ENCODE measurements around the gene LIN7A.

Gene LIN7A

DNA sequence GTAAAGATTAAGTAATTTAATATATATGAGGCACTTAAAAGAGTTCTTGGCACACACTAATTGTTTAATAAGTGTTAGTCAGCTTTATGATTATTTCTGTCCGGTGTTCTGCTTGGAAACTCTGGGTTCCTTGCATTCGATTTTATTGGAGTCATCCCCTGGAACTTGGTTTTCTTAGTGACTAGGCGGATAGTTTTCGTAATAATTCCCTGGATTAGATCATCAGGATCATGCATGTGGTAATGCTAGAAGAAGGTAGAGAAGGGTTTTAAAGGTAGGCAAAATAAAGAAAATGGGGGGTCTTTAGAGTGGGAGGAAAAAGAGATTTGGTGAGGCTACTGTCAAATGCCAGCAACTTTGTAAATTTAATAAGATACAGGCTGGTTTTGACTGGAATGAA is 132.6 kb downstream of the LIN7A start:
- Histone ChIP-seq H3K4me2 (ENCODE audit: low read length) (no peak overlapping the region), H4K20me1 (ENCODE audit: insufficient read depth, low read length) (no peaks in the 10 kb centered on the region), H3K36me3 (replicated peaks; ENCODE audit: low read depth, low read length) (no peaks in the 10 kb centered on the region), H3K9me3 (ENCODE audit: insufficient read depth, low read length) (no peaks in the 10 kb centered on the region), H3K9ac (ENCODE audit: low read length) (no peak overlapping the region), H3K4me3 (ENCODE audit: low read length) (no peak overlapping the region), H3K4me1 (ENCODE audit: low read length) (peaks cover 7% of the 10 kb centered on the region), H2AFZ (ENCODE audit: low read depth, low read length) (no peak overlapping the region), H3K27me3 (ENCODE audit: low read depth, low read length) (no peaks in the 10 kb centered on the region), H3K27ac (ENCODE audit: low read length) (no peak overlapping the region), H3K79me2 (ENCODE audit: low read length) (no peaks in the 10 kb centered on the region)
- TF ChIP-seq EZH2phosphoT487 (IDR thresholded peaks at IDR 0.05; ENCODE audit: low read depth), result no peak
- TF ChIP-seq, protein P1, sequence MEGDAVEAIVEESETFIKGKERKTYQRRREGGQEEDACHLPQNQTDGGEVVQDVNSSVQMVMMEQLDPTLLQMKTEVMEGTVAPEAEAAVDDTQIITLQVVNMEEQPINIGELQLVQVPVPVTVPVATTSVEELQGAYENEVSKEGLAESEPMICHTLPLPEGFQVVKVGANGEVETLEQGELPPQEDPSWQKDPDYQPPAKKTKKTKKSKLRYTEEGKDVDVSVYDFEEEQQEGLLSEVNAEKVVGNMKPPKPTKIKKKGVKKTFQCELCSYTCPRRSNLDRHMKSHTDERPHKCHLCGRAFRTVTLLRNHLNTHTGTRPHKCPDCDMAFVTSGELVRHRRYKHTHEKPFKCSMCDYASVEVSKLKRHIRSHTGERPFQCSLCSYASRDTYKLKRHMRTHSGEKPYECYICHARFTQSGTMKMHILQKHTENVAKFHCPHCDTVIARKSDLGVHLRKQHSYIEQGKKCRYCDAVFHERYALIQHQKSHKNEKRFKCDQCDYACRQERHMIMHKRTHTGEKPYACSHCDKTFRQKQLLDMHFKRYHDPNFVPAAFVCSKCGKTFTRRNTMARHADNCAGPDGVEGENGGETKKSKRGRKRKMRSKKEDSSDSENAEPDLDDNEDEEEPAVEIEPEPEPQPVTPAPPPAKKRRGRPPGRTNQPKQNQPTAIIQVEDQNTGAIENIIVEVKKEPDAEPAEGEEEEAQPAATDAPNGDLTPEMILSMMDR (IDR thresholded peaks at IDR 0.05; ENCODE audit: low read depth, low read length), result no peak

DNA sequence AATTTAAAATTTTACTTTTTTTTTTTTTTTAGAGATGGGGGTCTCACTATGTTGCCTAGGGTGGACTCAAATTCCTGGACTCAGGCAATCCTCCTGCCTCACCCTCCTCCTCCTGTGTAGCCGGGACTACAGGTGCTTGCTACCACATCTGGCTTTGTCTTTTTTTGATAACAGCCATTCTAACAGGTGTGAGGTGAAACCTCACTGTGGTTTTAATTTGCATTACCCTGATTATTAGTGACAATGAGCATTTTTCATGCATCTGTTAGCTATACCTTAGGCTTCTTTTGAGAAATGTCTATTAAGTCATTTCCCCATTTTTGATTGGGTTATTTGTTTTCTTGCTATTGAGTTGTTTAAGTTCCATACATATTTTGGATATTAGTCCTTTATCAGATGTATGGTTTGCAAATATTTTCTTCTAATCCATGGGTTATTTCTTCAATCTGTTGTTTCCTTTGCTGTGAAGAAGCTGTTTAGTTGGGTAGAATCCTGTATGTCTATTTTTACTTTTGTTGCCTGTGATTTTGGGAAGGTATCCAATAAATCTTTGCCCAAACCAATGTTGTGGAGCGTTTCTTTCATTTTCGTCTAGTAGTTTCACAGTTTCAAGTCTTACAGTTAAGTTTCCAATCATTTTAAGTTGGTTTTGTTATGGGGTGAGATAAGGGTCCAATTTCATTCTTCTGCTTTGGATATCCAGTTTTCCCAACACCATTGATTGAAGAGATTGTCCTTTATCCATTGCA is 134.9 kb downstream of the LIN7A start:
- Histone ChIP-seq H3K27me3 (ENCODE audit: low read depth, low read length) (no peaks in the 10 kb centered on the region), H4K20me1 (ENCODE audit: insufficient read depth, low read length) (no peaks in the 10 kb centered on the region), H3K9ac (ENCODE audit: low read length) (no peak overlapping the region), H3K79me2 (ENCODE audit: low read length) (no peaks in the 10 kb centered on the region), H3K4me3 (ENCODE audit: low read length) (no peak overlapping the region), H3K9me3 (ENCODE audit: insufficient read depth, low read length) (no peaks in the 10 kb centered on the region), H3K27ac (ENCODE audit: low read length) (no peak overlapping the region), H3K4me2 (ENCODE audit: low read length) (no peak overlapping the region), H3K4me1 (ENCODE audit: low read length) (peaks cover 3% of the 10 kb centered on the region), H2AFZ (ENCODE audit: low read depth, low read length) (no peak overlapping the region), H3K36me3 (replicated peaks; ENCODE audit: low read depth, low read length) (no peaks in the 10 kb centered on the region)
- no peak for TF ChIP-seq EZH2phosphoT487 (IDR thresholded peaks at IDR 0.05; ENCODE audit: low read depth)
- TF ChIP-seq, protein P1 (IDR thresholded peaks at IDR 0.05; ENCODE audit: low read depth, low read length), result no peak

DNA sequence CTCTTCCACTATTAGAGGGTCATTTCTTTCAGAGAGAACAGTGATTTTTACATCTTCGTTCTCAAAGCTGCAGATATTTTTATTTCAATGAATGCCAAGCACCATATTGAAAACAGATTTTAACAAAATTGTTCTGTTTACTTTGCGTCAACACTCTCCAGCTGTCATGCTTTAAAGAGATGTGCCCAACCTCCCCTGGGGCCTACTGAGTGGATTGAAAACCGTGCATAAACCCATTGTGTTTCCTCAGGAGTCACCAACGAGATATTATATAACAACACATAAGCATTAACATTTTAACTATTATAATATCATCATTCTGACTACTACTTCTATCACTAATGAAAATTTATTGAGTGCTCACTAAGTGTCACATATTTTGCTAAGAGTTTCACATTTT is 139.5 kb downstream of the LIN7A start:
- H3K79me2 ChIP-seq (ENCODE audit: low read length), result no peaks in the 10 kb centered on the region
- H3K4me1 ChIP-seq (ENCODE audit: low read length), result no peaks in the 10 kb centered on the region
- no peaks in the 10 kb centered on the region for H3K27me3 ChIP-seq (ENCODE audit: low read depth, low read length)

DNA sequence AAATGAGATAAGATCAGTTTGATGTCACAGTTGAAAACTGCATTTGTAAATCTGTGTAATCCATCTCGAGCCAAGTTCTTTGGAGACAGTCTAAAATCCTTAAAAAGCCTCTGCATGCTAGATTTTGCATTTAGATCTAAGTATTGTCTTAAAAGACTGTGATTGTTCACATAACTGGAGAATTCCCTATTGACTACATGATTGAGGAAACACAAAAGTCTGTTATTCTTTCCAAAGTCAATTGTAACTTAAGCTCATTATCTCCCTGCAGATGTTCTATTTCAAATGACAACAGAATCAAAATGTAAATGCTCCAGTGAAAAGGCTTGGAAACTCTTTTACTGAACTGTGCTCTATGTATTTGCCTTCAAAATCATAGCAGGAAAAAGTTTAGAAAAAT is 143.2 kb downstream of the LIN7A start:
- no peak overlapping the region for H3K4me2 ChIP-seq (ENCODE audit: low read length)
- no peaks in the 10 kb centered on the region for H4K20me1 ChIP-seq (ENCODE audit: insufficient read depth, low read length)
- TF ChIP-seq, protein P1 (IDR thresholded peaks at IDR 0.05; ENCODE audit: low read depth, low read length), result no peak
- no peak for TF ChIP-seq EZH2phosphoT487 (IDR thresholded peaks at IDR 0.05; ENCODE audit: low read depth)
- no peaks in the 10 kb centered on the region for H3K36me3 ChIP-seq (replicated peaks; ENCODE audit: low read depth, low read length)
- H3K9me3 ChIP-seq (ENCODE audit: insufficient read depth, low read length), result no peaks in the 10 kb centered on the region
- no peak overlapping the region for H3K27ac ChIP-seq (ENCODE audit: low read length)
- no peaks in the 10 kb centered on the region for H3K27me3 ChIP-seq (ENCODE audit: low read depth, low read length)
- no peaks in the 10 kb centered on the region for H3K79me2 ChIP-seq (ENCODE audit: low read length)
- no peak overlapping the region for H3K9ac ChIP-seq (ENCODE audit: low read length)
- H3K4me1 ChIP-seq (ENCODE audit: low read length), result no peaks in the 10 kb centered on the region
- H2AFZ ChIP-seq (ENCODE audit: low read depth, low read length), result no peak overlapping the region
- H3K4me3 ChIP-seq (ENCODE audit: low read length), result no peak overlapping the region

More for the DNA sequence above, 139.5 kb downstream of the LIN7A start:
- Histone ChIP-seq H2AFZ (ENCODE audit: low read depth, low read length) (no peak overlapping the region), H4K20me1 (ENCODE audit: insufficient read depth, low read length) (no peaks in the 10 kb centered on the region), H3K36me3 (replicated peaks; ENCODE audit: low read depth, low read length) (no peaks in the 10 kb centered on the region), H3K9ac (ENCODE audit: low read length) (no peak overlapping the region), H3K9me3 (ENCODE audit: insufficient read depth, low read length) (no peaks in the 10 kb centered on the region), H3K4me2 (ENCODE audit: low read length) (no peak overlapping the region), H3K27ac (ENCODE audit: low read length) (no peak overlapping the region), H3K4me3 (ENCODE audit: low read length) (no peak overlapping the region)
- TF ChIP-seq, protein P1 (IDR thresholded peaks at IDR 0.05; ENCODE audit: low read depth, low read length), result no peak
- TF ChIP-seq EZH2phosphoT487 (IDR thresholded peaks at IDR 0.05; ENCODE audit: low read depth), result no peak

Data from OCI-LY3 (cell line).